Smooth muscle cell (in vitro differentiated cells): Measurements from ENCODE around the gene ARHGEF7. TPM values are rescaled to one million over a fixed set of nuclear protein-coding genes. Genes with fewer than 3 reads are reported as not detected.
A peak's percentile ranks its signal among the peaks of the same experiment; 100 is the strongest.

Experiments
- DNase-seq: peaks from one replicate; lab custom pipeline; 2025; ENCODE audit not compliant: unreplicated experiment; lab: John Stamatoyannopoulos, UW
- H2AFZ ChIP-seq: fragments of 200-600 bp; sonication (generic); 2 replicates; pipeline ENCODE4 v1.6.0; 2016; ENCODE audit warnings: antibody characterized with exemption, low read depth, mild to moderate bottlenecking
- H3F3A ChIP-seq: fragments of 200-600 bp; sonication (generic); 2 replicates; pipeline ENCODE4 v1.6.0; 2017; ENCODE audit warnings: antibody characterized with exemption, low read depth
- H3K27ac ChIP-seq: fragments of 200-600 bp; sonication (generic); 2 replicates; pipeline ENCODE4 v1.5.1; 2016; ENCODE audit warnings: low read depth, mild to moderate bottlenecking
- H3K27me3 ChIP-seq: fragments of 200-600 bp; sonication (generic); 2 replicates; pipeline ENCODE4 v1.6.1; 2016; ENCODE audit warnings: low read depth, mild to moderate bottlenecking
- H3K36me3 ChIP-seq: fragments of 200-600 bp; sonication (generic); 2 replicates; pipeline ENCODE4 v1.5.1; 2016; ENCODE audit warnings: low read depth
- H3K4me1 ChIP-seq: fragments of 200-600 bp; sonication (generic); 2 replicates; pipeline ENCODE4 v1.5.1; 2016; ENCODE audit warnings: low read depth
- H3K4me2 ChIP-seq: fragments of 200-600 bp; sonication (generic); 2 replicates; pipeline ENCODE4 v1.6.0; 2016; ENCODE audit warnings: mild to moderate bottlenecking
- H3K4me3 ChIP-seq: fragments of 200-600 bp; sonication (generic); 2 replicates; pipeline ENCODE4 v1.5.1; 2016; ENCODE audit warnings: mild to moderate bottlenecking
- H3K79me2 ChIP-seq: fragments of 200-600 bp; sonication (generic); 2 replicates; pipeline ENCODE4 v1.6.0; 2016; ENCODE audit warnings: low read depth, mild to moderate bottlenecking
- H3K9ac ChIP-seq: fragments of 200-600 bp; sonication (generic); 2 replicates; pipeline ENCODE4 v1.6.0; 2016; ENCODE audit warnings: low read depth
- H3K9me3 ChIP-seq: fragments of 200-600 bp; sonication (generic); replicated peaks from 2 replicates; pipeline ENCODE4 v1.5.1; 2016; ENCODE audit warnings: low read depth
- H4K20me1 ChIP-seq: fragments of 200-600 bp; sonication (generic); 2 replicates; pipeline ENCODE4 v1.6.0; 2016; ENCODE audit warnings: low read depth
- CTCF ChIP-seq: fragments of 200-600 bp; sonication (generic); IDR thresholded peaks from 2 replicates; pipeline ENCODE4 v1.5.1; 2017; ENCODE audit warnings: borderline replicate concordance, mild to moderate bottlenecking, antibody characterized with exemption; ENCODE audit not compliant: insufficient read depth, poor library complexity, severe bottlenecking
- WGBS: methylation state at CpG from one replicate; pipeline ENCODE4 v1.1.7; 2016; ENCODE audit warnings: low lambda C conversion rate; 5-methylcytosine and 5-hydroxymethylcytosine counted together
- polyA plus RNA-seq: library from polyadenylated mRNA; unstranded; fragments of >200 nt; fragmentation: Nextera tagmentation; extraction: Ambion mirVana; gene quantifications from 2 replicates; pipeline ENCODE4 v1.2.1, GENCODE V29; 2016
- total RNA-seq: library from RNA; depleted of rRNA; stranded (reverse); fragments of >200 nt; gene quantifications from 2 replicates; pipeline ENCODE4 v1.2.3, GENCODE V29; 2014

The ARHGEF7 gene
- total and polyA plus RNA-seq, 2 experiments from 2014 or later: 13.8 to 32.4 TPM

- no peak overlapping the region for H3K4me2 ChIP-seq
These were observed 63.3 kb downstream of the ARHGEF7 start for GRCh38 chr13:111178402-111178801.

DNA sequence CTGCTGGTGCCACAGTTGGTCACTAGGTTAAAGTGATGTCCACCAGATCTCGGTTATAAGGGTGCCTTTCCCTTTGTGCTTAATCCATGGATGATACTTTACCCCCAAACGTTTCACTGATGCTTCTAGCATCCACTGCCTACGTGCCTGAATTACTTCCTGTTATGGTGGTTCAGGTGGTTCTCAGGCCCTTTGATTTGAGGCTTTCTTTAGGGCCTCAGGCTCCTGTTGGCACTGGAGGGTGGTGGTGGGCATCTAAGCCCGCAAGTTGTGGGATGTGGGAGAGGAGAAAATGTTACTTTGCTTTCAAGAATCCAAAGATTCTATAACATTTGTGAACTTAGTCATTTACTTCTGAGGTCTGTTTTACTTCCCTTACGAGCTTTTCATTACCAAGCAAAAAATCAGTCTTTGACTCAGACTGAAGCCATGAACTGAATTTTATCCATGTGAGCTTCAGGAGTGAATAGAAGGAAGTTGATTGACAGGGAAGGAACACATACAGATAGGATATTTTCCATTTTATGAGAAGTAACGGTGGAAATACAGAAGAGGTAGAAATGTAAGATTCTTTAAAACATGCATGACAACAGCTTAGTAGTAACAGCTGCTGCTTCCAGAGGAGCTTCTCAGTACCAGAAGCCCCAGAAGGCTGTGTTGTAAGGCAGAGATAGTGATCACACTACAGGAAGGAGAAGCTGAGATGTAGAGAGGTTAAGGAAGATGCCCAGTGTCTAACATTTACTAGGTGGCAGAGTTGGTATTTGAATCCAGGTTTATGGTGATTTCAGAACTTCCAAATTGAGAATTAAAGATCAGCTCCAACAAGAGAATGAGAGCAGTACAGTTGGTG lies 65.0 kb downstream of the ARHGEF7 start:
- Histone ChIP-seq H3K9ac (no peak overlapping the region), H3F3A (no peaks in the 10 kb centered on the region), H3K27me3 (no peaks in the 10 kb centered on the region), H3K9me3 (no peaks in the 10 kb centered on the region), H3K36me3 (no peaks in the 10 kb centered on the region), H3K27ac (peak overlapping the region; percentile 3), H2AFZ (no peak overlapping the region), H3K4me3 (no peak overlapping the region), H3K4me2 (no peak overlapping the region), H4K20me1 (peaks cover 100% of the 10 kb centered on the region), H3K4me1 (no peaks in the 10 kb centered on the region), H3K79me2 (peaks cover 74% of the 10 kb centered on the region)
- 81% methylated on average over 6 of the region's 6 CpGs for WGBS
- no peak for TF ChIP-seq CTCF
- DNase-seq: no peak

More at GRCh38 chr13:111178402-111178801, 63.3 kb downstream of the ARHGEF7 start:
- Histone ChIP-seq H3K4me3 (no peak overlapping the region), H2AFZ (no peak overlapping the region), H3K27me3 (no peaks in the 10 kb centered on the region), H3F3A (no peaks in the 10 kb centered on the region), H4K20me1 (peaks cover 100% of the 10 kb centered on the region), H3K36me3 (no peaks in the 10 kb centered on the region), H3K4me1 (no peaks in the 10 kb centered on the region), H3K79me2 (peaks cover 70% of the 10 kb centered on the region), H3K9ac (no peak overlapping the region), H3K9me3 (no peaks in the 10 kb centered on the region), H3K27ac (peak overlapping the region; percentile 48)
- 92% methylated on average over 4 of the region's 4 CpGs for whole genome bisulfite sequencing
- TF ChIP-seq CTCF: no peak
- no peak for DNase-seq

DNA sequence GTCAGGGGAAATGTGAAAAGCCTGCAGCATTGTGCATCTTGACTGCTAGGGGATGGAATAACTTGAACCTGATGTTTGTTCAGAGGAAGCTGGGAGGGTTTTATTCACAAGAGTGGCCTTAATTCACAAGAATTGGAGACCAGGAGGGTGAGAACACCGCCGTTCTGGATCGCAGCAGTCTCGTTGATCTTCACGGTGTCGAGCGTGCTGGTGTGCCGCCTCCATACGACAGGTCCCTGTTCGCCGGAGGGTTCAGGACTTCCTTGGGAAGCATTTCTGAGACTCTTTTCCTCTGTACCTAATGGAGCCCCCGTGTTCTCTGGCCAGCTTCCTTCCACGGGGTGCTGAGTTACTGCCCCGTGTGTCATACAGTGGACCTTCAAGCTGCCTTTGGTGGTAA lies 66.9 kb downstream of the ARHGEF7 start:
- peaks cover 100% of the 10 kb centered on the region for H4K20me1 ChIP-seq
- H3K27me3 ChIP-seq: no peaks in the 10 kb centered on the region
- no peak for TF ChIP-seq CTCF
- H3K4me2 ChIP-seq: no peak overlapping the region
- no peak overlapping the region for H2AFZ ChIP-seq
- H3K4me3 ChIP-seq: no peak overlapping the region
- no peaks in the 10 kb centered on the region for H3K36me3 ChIP-seq
- H3K79me2 ChIP-seq: peaks cover 77% of the 10 kb centered on the region
- no peaks in the 10 kb centered on the region for H3K9me3 ChIP-seq
- H3K4me1 ChIP-seq: peaks cover 3% of the 10 kb centered on the region
- H3K9ac ChIP-seq: no peak overlapping the region
- no peaks in the 10 kb centered on the region for H3F3A ChIP-seq
- 98% methylated on average over 14 of the region's 14 CpGs for WGBS
- H3K27ac ChIP-seq: no peak overlapping the region
- DNase-seq: no peak

DNA sequence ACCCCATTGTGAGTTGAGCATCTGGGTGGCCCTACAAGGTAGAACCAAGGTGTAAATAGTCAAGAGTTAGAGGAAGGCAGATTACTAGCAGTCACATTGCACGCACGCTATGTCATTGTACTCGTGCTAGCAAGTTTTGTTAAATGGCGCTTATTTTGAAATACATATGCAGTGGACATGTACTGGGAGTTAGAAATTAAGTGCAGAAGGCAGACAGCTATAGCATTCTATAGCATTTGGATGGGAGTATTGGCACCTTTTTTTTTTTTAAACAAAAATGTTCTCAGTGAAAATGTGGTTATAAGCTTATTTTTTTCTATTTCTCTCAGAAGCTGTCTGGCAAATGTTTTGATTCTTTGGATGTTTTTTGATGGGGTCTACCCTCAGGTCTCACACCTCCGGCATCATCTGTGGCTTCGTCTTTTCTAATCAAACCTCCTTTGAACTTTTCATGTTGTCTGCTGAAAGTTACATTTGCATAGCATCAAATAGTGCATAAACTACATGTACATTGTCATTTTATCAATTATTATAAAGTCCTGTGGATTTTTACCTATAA lies 68.1 kb downstream of the ARHGEF7 start:
- 95% methylated on average over 6 of the region's 6 CpGs for WGBS
- Histone ChIP-seq H3K27me3 (no peaks in the 10 kb centered on the region), H3K36me3 (no peaks in the 10 kb centered on the region), H3K9me3 (no peaks in the 10 kb centered on the region), H4K20me1 (peaks cover 100% of the 10 kb centered on the region), H3K4me1 (peaks cover 3% of the 10 kb centered on the region), H2AFZ (no peak overlapping the region), H3F3A (peaks cover 5% of the 10 kb centered on the region), H3K4me3 (no peak overlapping the region), H3K9ac (no peak overlapping the region), H3K27ac (no peak overlapping the region), H3K4me2 (no peak overlapping the region), H3K79me2 (peaks cover 86% of the 10 kb centered on the region)
- no peak for DNase-seq
- TF ChIP-seq CTCF: no peak
